HG03460 (cell line): ENCODE data around the gene DPYSL4.

Experiments used
- ATAC-seq: cut with Tn5 transposase; IDR thresholded peaks from one replicate; pipeline ENCODE4 v1.9.1; 2021; ENCODE audit not compliant: unreplicated experiment

DPYSL4 gene

GRCh38 chr10:132162590-132163277 is 24.0 kb upstream of the DPYSL4 start:
- ATAC-seq: no peak

DNA sequence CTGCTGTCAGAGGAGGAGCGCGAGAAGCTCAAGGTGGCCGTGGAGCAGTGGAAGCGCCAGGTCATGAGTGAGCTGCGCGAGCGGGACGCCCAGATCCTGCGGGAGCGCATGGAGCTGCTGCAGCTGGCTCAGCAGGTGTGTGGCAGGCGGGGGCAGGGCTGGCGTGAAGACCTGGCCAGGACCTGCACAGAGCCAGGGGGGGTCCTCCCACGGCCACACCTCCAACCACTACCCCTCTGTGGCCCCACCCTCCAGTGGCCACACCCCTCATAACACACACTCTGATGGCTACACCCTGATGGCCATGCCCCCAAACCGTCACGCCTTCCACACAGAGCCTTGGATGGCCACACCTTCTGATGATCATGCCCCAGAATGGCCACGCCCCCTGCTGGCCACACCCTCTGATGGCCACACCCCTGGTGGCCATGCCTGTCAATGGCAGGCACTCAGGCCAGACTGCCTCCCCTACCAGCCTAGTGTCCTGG is 23.4 kb upstream of the DPYSL4 start:
- ATAC-seq: peak; percentile 51

- ATAC-seq: no peak
Measured at GRCh38 chr10:132163826-132164515, 22.8 kb upstream of the DPYSL4 start.

- ATAC-seq: no peak
Measured at GRCh38 chr10:132164761-132165278, 21.9 kb upstream of the DPYSL4 start.

DNA sequence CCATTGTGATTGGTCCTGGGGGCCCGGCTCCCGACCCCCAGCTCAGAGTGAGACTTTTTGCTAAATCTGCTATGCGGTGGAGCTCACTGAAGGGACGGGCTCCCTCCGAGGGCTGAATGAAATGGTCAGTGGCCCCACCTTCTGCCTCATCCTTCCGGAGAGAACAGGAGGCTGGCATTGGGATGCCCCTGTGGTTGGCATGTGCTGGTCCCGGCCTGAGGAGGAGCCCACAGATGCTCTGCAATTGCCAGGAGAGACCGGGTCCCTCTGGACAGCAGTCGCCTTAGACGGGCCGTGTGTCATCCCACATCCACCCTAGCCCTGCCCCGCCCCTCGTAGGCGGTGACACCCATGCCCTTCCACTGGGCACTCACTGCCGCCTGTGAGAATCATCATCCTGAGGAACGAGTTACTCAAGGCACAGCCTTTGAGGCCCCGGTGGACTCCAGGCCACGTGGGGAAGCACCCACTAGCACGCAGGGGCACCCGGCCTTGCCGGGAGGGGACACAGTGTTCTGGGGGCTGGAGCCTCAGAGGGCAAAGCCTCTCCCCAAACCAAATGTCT is 21.2 kb upstream of the DPYSL4 start:
- ATAC-seq: no peak

DNA sequence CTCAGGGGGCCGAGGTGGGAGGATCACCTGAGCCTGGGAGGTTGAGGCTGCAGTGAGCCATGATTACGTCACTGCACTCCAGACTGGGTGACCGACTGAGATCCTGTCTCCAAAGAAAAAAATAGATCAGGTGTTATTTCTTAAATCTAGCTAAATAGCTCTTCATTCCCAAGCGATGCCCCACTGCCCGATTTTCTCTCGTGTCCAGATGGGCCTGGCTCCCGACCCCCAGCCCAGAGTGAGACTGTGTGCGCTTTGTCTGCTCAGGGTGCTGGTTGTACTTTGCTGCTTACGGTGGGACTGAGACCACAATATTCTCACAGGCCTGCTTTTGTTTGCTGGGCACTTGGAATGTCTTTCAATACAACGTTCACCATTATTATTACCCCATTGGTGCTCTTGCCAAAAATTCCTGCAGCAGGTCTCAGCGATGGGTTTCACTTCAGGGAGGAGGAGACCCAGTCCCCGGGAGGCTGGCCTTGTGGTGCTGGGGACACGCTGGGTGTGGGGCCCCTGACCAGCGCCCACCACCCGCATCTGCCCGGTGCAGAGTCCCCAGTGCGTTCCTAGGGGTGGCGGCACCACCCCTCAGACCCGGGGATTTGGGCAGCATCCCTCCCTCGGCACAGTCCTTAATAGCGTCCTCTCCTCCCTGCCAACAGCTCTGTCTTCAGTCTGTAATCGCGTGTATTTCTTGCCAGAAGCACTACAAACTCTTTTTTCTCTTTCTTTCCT is 20.4 kb upstream of the DPYSL4 start:
- no peak for ATAC-seq

GRCh38 chr10:132167041-132167674 is 19.6 kb upstream of the DPYSL4 start:
- ATAC-seq: no peak

GRCh38 chr10:132167976-132168375 is 18.8 kb upstream of the DPYSL4 start:
- ATAC-seq: no peak

DNA sequence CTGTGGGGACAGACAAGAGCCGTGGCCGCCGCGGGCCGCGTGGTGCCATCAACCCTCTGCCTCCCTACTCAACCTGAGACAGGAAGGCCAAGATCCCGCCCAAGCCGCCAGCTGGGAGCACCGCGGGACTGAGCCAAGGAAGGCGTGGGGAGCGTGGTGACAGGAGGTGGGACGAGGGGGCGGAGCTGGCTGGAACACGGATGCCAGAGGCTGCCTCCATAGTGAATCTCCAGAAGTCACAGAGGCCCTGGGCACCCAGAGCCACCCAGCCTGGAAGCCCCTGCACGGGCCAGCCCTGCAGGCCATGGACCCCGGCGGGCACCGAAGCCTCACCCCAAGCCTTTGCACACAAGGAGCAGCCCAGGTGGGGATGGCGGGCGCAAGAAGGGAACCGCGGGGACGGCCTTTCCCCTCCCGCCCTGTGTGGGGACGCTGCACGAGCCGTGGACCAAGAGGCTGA is 18.1 kb upstream of the DPYSL4 start:
- ATAC-seq: no peak

- ATAC-seq: no peak
Measured at GRCh38 chr10:132169031-132169765, 17.6 kb upstream of the DPYSL4 start.

- no peak for ATAC-seq
Measured at GRCh38 chr10:132169766-132170560, 16.8 kb upstream of the DPYSL4 start.

- no peak for ATAC-seq
Measured at GRCh38 chr10:132170561-132171361, 16.0 kb upstream of the DPYSL4 start.

DNA sequence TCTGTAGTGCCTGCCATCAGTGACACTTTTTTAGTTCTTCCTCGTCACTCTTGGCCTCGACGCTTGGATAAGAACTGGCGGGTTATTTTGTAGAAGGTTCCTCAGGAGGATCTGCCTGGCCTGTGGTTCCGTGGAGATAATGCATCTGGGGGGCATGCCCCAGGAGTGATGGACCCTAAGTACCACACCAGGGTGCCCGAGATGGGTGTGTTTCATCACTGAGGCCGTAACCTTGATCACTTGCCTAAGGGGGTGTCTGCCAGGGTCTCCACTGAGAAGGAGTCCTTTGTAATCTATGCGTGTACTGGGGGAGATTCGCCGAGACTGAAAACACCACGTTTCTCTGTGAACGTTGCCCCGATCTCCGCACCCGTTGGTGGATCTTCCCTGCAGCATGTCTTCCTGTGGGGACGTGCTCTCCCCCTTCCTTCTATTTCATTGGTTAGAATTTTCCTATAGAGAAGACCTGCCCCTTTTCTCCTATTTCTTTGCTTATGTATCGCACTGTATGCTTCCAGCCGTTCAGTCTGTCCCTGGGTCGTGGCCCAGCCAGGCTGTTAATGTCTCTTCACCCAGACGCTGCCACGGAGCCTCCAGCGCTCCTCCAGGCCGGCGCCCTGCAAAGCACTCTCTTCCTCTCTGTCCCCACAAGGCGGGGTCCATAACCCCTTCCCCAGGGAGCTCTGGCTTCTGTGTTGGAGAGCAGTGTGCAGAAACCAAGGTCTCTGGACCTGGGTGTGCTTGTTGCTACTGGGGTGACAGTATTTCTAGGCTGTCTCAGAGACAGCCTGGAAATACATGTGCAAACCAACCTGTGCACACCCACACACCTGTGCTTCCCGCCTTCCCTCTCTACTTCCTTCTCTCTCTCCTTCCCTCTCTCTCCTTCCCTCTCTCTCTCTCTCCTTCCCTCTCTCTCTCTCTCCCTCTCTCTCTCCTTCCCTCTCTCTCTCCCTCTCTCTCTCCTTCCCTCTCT is 14.4 kb upstream of the DPYSL4 start:
- ATAC-seq: no peak

DNA sequence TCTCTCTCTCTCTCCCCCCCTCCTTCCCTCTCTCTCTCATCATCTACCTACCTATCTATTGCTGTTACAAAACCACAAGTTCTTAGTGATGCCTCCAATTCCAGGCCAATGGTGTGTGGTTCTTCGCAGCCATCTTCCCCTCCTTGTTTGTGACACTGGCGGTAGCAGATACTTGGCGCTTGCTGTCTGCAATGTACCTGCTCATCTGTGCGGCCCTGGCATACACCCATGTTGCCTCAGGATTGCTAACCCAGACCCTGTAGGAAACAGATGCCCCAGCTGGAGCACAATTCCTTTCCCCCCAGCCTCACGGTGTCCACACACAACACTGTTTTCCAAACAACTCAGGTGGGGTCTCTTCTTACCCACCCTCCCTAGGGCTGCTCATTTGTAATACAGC is 13.6 kb upstream of the DPYSL4 start:
- no peak for ATAC-seq

DNA sequence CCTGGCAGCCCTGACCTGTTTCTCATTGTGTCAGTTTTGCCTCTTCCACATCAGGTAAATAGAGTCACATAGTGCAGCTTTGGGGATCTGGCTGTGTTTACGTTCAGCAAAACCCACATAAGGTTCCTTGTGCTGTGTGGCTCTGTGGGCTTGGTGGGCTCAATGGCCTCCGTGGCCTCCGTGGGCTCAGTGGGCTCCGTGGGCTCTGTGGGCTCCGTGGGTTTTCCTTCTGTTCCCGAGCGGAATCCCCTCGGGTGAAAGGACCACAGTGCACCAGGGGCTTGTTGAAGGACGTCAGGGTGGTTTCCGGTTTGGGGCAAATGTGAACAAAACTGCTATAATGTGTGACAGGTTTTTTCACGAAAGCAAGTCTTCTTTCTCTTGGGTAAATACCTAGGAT is 12.5 kb upstream of the DPYSL4 start:
- no peak for ATAC-seq

DNA sequence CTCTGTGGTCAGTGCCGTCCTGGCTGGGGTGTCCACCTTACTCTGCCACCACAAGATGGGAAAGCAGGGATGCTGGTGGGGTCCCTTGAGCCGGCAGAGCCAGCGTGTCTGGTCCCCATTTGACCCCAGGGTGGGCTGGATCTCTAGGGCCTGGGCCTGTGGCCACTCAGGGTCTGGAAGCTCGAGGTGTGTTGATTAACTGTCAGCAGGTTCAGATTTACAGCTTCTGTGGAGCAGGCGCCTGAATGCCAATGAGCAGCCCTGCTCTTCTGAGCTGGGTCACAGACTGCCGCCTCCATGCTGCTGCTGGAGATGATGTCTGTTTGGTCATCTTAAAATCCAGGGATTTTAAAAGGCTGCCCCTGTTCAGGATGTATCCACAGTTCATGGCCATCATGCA is 11.3 kb upstream of the DPYSL4 start:
- no peak for ATAC-seq

DNA sequence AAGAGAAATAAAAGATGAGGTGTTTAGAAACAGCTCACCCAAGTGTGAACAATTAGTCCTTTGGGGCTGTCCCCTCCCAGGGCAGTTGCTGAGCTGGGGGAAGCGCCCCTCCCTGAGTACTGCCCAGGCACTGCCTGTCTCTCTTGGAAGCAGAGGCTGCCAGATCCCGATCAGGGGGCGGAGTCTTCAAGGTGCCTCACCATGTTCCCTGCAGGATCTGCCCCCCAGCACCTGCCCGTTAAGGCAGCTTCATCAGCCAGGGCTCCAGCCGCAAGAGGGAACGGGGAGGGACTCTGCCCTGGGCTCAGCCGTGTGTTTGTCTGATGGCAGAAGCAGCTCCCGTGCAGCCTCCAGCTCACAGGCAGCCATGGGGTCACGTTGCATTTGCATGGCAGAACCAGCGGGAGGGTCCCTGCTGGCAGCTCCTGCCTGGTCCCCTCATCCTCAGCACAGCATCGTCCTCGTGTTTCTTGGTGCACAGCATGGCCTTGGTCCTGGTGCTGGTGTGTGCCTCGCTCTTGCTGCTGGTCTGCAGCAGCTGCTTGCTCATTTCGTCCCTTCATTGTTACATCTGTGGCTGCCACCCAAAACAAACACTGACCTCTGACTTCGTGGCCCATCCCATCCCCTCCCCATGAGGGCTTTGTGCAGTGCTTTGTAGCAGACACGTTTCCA is 10.7 kb upstream of the DPYSL4 start:
- no peak for ATAC-seq
